Kidney (tissue), 14 donors: ENCODE measurements around the gene SENP8. TPM values are rescaled to one million over a fixed set of nuclear protein-coding genes. Genes with fewer than 3 reads are reported as not detected.

Experiments used
- DNase-seq, 5 donors: peaks; one replicate each; pipeline ENCODE4 v3.0.0-alpha.2; 2013 to 2020
- FAIRE-seq: peaks from 2 replicates; lab custom pipeline; 2012; peaks lifted over from hg19 to GRCh38; lab: Jason Lieb, UNC
- H3K27ac ChIP-seq, 2 donors: one replicate each; pipeline ENCODE4 v1.7.0; 2013; ENCODE audit warnings: low read depth in 2 of 2, low read length in 2 of 2, inconsistent platforms in 1 of 2
- H3K27me3 ChIP-seq: one replicate; pipeline ENCODE4 v1.7.1; 2013; ENCODE audit warnings: low read length, inconsistent platforms; ENCODE audit not compliant: control insufficient read depth, insufficient read depth
- H3K36me3 ChIP-seq, 3 donors: one replicate each; pipeline versions ENCODE4 v1.7.0 to v1.7.1; 2013; ENCODE audit warnings: low read length in 3 of 3, control low read depth in 1 of 3, inconsistent platforms in 1 of 3; ENCODE audit not compliant: insufficient read depth in 3 of 3, control insufficient read depth in 2 of 3
- H3K4me1 ChIP-seq, 3 donors: one replicate each; pipeline versions ENCODE4 v1.7.0 to v1.7.1; 2013; ENCODE audit warnings: low read length in 3 of 3, inconsistent platforms in 1 of 3, low read depth in 1 of 3; ENCODE audit not compliant: control insufficient read depth in 2 of 3, insufficient read depth in 2 of 3
- H3K4me3 ChIP-seq, 3 donors: one replicate each; pipeline versions ENCODE4 v1.7.0 to v1.8.1; 2013; ENCODE audit warnings: low read length in 3 of 3, control low read depth in 1 of 3, inconsistent platforms in 1 of 3
- H3K9ac ChIP-seq, 3 donors: one replicate each; pipeline versions ENCODE4 v1.7.0 to v1.7.1; 2013; ENCODE audit warnings: low read length in 3 of 3, control low read depth in 1 of 3, inconsistent platforms in 1 of 3
- H3K9me3 ChIP-seq, 3 donors: one replicate each; pipeline versions ENCODE4 v1.7.0 to v1.7.1; 2013; ENCODE audit warnings: low read length in 3 of 3, control low read depth in 1 of 3, inconsistent platforms in 1 of 3; ENCODE audit not compliant: control insufficient read depth in 2 of 3, insufficient read depth in 1 of 3
- intact Hi-C: fragments of 100-400 bp; cut with DNase I; formaldehyde crosslinking; loops from one replicate; pipeline ENCODE4 v1.11.1; 2022
- polyA plus RNA-seq: library from polyadenylated mRNA; stranded (reverse); fragments of 350-450 nt; fragmentation: Illumina TruSeq; extraction: RNeasy Lipid Tissue Mini Kit (QIAGEN cat#74804); gene quantifications from one replicate; pipeline ENCODE4 v1.2.3, GENCODE V29; 2014; ENCODE audit warnings: low read depth, low replicate concordance; ENCODE audit not compliant: insufficient read depth
- total RNA-seq: library from RNA; stranded (reverse); fragmentation: NEBNext Ultra II Directional; extraction: Animal tissue kit (Norgen Biotek cat#: 25700); gene quantifications from one replicate; pipeline ENCODE4 v1.2.1, GENCODE V29; 2021
- TF ChIP-seq, protein P1 (sequence below): IDR thresholded peaks from 3 replicates; pipeline ENCODE4 v1.5.1; 2012; ENCODE audit warnings: mild to moderate bottlenecking, moderate library complexity, borderline replicate concordance; ENCODE audit not compliant: insufficient read depth; ENCODE audit errors: extremely low read depth
- donor health status: control.
- donor health status: control.
- donor health status: control.
- donor health status: control.
- donor health status: control.
- donor health status: DM: yes; HTN: yes; CAD: no.
- donor health status: Normal renal cell carcinoma (clear cell type).

The SENP8 gene
- total and polyA plus RNA-seq, 2 donors from 2014 or later = 4.8 to 5.6 TPM

DNA sequence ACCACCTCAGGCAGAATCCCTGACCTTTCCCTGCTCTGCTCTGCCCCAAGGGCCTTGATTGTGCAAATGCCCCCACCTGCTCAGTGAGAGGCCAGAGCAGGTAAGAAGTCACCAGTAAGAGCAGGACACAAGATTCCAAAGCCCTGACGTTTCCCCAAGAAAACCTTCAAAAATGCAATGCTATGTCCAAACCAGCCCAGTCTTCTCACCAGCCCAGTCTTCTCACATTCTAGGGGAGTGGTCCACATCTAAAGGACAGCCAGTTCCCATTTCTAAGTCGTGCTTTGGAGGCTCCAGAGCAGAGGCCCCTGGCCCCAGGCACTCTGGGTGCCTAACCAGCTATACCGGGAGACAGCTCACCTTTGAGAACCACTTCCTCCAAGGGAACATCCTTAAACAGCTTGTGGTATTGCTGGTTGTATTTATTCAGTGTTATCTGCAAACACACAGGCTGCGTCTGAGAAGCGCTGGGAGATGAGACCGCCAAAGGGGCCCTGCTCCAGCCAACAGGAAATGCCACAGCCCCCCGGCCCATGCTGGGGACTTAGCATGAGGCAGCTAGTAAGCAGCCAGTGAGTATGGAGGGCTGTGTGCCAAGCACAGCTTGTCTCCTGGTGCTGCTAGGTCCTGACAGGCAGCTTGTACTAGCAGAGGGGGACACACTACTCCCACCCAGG is 50.1 kb downstream of the SENP8 start:
- Histone ChIP-seq H3K27me3 (no peaks in the 10 kb centered on the region), H3K4me3 (no peak overlapping the region), H3K4me1 (no peaks in the 10 kb centered on the region), H3K27ac (no peak overlapping the region), H3K36me3 (no peaks in the 10 kb centered on the region), H3K9me3 (no peaks in the 10 kb centered on the region), H3K9ac (no peak overlapping the region)
- DNase-seq (peak in 2 of 5 donors; percentile 33 to 58), FAIRE-seq (no peak)
- TF ChIP-seq, protein P1, sequence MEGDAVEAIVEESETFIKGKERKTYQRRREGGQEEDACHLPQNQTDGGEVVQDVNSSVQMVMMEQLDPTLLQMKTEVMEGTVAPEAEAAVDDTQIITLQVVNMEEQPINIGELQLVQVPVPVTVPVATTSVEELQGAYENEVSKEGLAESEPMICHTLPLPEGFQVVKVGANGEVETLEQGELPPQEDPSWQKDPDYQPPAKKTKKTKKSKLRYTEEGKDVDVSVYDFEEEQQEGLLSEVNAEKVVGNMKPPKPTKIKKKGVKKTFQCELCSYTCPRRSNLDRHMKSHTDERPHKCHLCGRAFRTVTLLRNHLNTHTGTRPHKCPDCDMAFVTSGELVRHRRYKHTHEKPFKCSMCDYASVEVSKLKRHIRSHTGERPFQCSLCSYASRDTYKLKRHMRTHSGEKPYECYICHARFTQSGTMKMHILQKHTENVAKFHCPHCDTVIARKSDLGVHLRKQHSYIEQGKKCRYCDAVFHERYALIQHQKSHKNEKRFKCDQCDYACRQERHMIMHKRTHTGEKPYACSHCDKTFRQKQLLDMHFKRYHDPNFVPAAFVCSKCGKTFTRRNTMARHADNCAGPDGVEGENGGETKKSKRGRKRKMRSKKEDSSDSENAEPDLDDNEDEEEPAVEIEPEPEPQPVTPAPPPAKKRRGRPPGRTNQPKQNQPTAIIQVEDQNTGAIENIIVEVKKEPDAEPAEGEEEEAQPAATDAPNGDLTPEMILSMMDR = no peak
- intact Hi-C loops = no loop called here

DNA sequence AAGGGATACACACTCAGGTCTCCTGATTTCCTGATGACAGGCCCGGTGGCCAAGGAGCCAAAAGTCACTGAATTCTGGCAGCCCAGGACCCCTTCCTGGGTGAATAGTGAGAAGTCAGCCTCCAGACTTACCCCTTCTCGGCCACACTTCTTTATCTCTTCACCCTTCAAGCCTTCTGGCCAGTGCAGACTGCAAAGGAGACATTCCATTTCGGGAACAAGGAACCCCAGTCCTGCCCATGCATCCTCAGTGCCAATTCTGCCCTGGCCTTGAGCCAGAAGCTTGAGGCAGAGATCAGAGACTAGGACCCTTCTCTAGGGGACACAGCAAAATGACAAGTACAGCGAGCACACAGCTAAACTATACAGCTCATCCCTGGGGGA is 50.6 kb downstream of the SENP8 start:
- H3K27me3 ChIP-seq = no peaks in the 10 kb centered on the region
- no peaks in the 10 kb centered on the region for H3K4me1 ChIP-seq
- intact Hi-C loops = no loop called here
- TF ChIP-seq, protein P1 = no peak
- DNase-seq (no peak), FAIRE-seq (no peak)
- H3K9me3 ChIP-seq = no peaks in the 10 kb centered on the region
- H3K36me3 ChIP-seq = no peaks in the 10 kb centered on the region
- H3K27ac ChIP-seq = no peak overlapping the region
- no peak overlapping the region for H3K9ac ChIP-seq
- H3K4me3 ChIP-seq = no peak overlapping the region

DNA sequence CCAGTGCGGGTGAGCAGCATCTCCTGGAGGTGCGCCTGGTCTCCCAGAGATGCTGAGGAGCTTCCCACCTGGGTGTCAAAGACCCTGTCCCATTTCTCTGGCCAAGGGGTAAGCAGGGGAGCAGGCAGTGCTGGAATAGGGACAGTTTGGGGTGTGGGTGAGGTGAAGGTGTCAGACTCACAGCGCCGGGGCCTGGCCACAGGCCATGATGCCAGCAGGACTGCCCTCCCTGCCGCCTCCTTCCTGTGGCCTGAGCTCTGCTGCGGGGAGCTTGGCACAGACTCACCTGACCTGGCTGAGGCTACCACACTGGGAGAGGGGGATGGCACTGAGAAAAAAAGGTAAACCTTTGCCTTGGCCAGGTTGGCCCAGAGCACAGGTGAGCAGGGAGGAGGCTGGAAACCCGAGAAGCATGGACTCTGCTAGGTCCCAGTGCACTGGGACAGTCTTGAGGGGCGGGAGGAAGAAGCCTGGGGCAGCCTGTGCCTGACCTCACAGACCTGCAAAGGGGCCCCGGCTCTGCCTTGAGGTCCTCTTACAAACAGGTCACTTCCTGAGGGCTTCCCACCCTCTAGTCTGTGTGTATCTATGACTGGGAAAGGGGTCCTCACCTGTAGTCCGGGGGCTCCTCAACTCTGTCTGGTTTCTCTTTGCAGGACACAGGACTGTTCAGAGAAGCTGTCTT is 51.2 kb downstream of the SENP8 start:
- Histone ChIP-seq H3K4me1 (no peaks in the 10 kb centered on the region), H3K27ac (no peak overlapping the region), H3K4me3 (no peak overlapping the region), H3K9ac (no peak overlapping the region), H3K9me3 (no peaks in the 10 kb centered on the region), H3K36me3 (no peaks in the 10 kb centered on the region), H3K27me3 (no peaks in the 10 kb centered on the region)
- no peak for FAIRE-seq
- no peak for DNase-seq
- intact Hi-C loops = no loop called here
- TF ChIP-seq, protein P1 = no peak
